OCI-LY7 (cell line): Measurements from ENCODE around the gene ELN.

Experiments used
- EZH2phosphoT487 ChIP-seq: fragments of 200-600 bp; sonication (generic); IDR thresholded peaks from 2 replicates; pipeline ENCODE4 v1.6.1; 2018; ENCODE audit warnings: low read depth, borderline replicate concordance, mild to moderate bottlenecking, mixed run types, antibody characterized with exemption, low read length, moderate library complexity, mixed read lengths
- TF ChIP-seq, protein P1 (sequence below): fragments of 200-600 bp; sonication (generic); conservative IDR thresholded peaks from 2 replicates; pipeline ENCODE4 v1.5.1; 2014; ENCODE audit warnings: mild to moderate bottlenecking, antibody characterized with exemption, low read length, moderate library complexity, mixed read lengths

DNA sequence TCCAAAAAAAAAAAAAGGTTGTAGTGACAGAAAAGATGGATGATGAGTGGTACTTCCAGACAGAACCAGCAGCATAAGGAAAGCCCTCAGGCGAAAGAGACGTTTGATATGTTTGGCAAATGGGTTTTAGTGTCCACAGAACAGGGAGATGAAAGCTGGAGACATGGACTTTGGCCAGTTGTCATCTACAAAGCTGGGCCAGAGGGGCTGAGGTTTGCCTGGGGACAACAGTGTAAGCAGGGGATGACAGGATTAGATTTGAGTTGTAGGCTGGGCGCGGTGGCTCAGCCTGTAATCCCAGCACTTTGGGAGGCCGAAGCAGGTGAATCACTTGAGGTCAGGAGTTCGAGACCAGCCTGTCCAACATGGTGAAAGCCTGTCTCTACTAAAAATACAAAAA is 47.8 kb upstream of the ELN start:
- TF ChIP-seq, protein P1, sequence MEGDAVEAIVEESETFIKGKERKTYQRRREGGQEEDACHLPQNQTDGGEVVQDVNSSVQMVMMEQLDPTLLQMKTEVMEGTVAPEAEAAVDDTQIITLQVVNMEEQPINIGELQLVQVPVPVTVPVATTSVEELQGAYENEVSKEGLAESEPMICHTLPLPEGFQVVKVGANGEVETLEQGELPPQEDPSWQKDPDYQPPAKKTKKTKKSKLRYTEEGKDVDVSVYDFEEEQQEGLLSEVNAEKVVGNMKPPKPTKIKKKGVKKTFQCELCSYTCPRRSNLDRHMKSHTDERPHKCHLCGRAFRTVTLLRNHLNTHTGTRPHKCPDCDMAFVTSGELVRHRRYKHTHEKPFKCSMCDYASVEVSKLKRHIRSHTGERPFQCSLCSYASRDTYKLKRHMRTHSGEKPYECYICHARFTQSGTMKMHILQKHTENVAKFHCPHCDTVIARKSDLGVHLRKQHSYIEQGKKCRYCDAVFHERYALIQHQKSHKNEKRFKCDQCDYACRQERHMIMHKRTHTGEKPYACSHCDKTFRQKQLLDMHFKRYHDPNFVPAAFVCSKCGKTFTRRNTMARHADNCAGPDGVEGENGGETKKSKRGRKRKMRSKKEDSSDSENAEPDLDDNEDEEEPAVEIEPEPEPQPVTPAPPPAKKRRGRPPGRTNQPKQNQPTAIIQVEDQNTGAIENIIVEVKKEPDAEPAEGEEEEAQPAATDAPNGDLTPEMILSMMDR: no peak
- no peak for TF ChIP-seq EZH2phosphoT487
